ENCODE measurements around the gene PRPF40B. TPM values are rescaled to one million over a fixed set of nuclear protein-coding genes. Genes with fewer than 3 reads are reported as not detected.

PRPF40B gene
- total and polyA plus RNA-seq, 2 of the 13 experiments (the other 11 are each of a cell fraction or from before 2014, with no cell fraction given) = 5.0 to 7.8 TPM

DNA sequence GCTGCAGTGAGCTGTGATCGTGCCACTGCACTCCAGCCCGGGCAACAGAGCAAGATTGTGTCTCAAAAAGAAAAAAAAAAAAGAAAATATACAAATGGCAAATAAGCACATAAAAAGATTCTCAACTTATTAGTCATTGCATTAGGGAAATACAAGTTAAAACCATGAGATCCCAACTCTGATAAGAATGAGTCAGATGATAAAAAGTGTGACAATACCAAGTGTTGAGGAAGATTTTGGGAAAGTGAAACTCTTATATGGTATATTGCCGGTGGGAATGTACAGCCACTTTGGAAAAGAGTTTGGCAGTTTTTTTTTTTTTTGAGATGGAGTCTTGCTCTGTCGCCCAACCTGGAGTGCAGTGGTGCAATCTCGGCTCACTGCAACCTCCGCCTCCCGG is 7.6 kb upstream of the PRPF40B start:
- no peaks in the 10 kb centered on the region for H3K9me3 ChIP-seq (ENCODE audit: low read length)
- no peak overlapping the region for H3K4me2 ChIP-seq (ENCODE audit: low read depth, low read length)
- H3K27ac ChIP-seq (ENCODE audit: extremely low read length, insufficient read depth, low read length) = no peak overlapping the region
- H3K27me3 ChIP-seq (ENCODE audit: control insufficient read depth in 1 of 2, insufficient read depth in 2 of 2, low read length in 2 of 2) = no peaks in the 10 kb centered on the region
- DNase-seq (ENCODE audit: low spot score) (no peak), FAIRE-seq (no peak), ATAC-seq (no peak)
- no peak overlapping the region for H3K4me3 ChIP-seq (replicated peaks in 1 of 3; ENCODE audit: insufficient read depth in 1 of 3, low read depth in 2 of 3, low read length in 3 of 3)
- H3K4me1 ChIP-seq (ENCODE audit: insufficient read depth, low read length) = peaks cover 29% of the 10 kb centered on the region
- ChIA-PET POLR2A (no interaction called here), CTCF (ENCODE audit: low intra/inter-chr PET ratio, low total read pairs) (no interaction called here)
- no peaks in the 10 kb centered on the region for H4K20me1 ChIP-seq (ENCODE audit: insufficient read depth, low read length)
- H3K36me3 ChIP-seq (replicated peaks in 1 of 2; ENCODE audit: control insufficient read depth in 1 of 2, insufficient read depth in 2 of 2, low read length in 2 of 2) = no peaks in the 10 kb centered on the region
- in situ Hi-C loops (cut with HindIII; ENCODE audit: extremely low pct_ligation_motif_present, low pct_unique_long_range_greater_than_20kb) = no loop called here
- intact Hi-C loops (cut with micrococcal nuclease; ENCODE audit: unreplicated experiment) = no loop called here
- no peak overlapping the region for H2AFZ ChIP-seq (ENCODE audit: low read length)
- no peaks in the 10 kb centered on the region for H3K79me2 ChIP-seq (ENCODE audit: insufficient read depth, low read length)
- 87% methylated on average over 7 of the region's 7 CpGs for WGBS (ENCODE audit: low lambda C conversion rate)
- H3K9ac ChIP-seq (ENCODE audit: insufficient read depth, low read depth, low read length) = no peak overlapping the region
- BruUV-seq (replicated peaks) = no TSS peak
- TF ChIP-seq LRRFIP1 (CRISPR knock-in tag; conservative IDR thresholded peaks at IDR 0.05) (no peak), ISX (CRISPR knock-in tag; conservative IDR thresholded peaks at IDR 0.05) (no peak), ADNP (CRISPR knock-in tag; IDR thresholded peaks at IDR 0.05) (no peak), ZNF609 (CRISPR knock-in tag; IDR thresholded peaks at IDR 0.05; ENCODE audit: borderline replicate concordance) (no peak), EEA1 (CRISPR knock-in tag; IDR thresholded peaks at IDR 0.05; ENCODE audit: borderline replicate concordance) (no peak), PRPF4 (IDR thresholded peaks at IDR 0.05; ENCODE audit: low read depth, low read length, poor library complexity, severe bottlenecking) (no peak), KDM2A (CRISPR knock-in tag; IDR thresholded peaks at IDR 0.05; ENCODE audit: borderline replicate concordance, low read depth) (no peak), ZNF598 (CRISPR knock-in tag; IDR thresholded peaks at IDR 0.05; ENCODE audit: borderline replicate concordance) (no peak), CHCHD3 (CRISPR knock-in tag; IDR thresholded peaks at IDR 0.05) (no peak), ATF7-NPFF (CRISPR knock-in tag; IDR thresholded peaks at IDR 0.05; ENCODE audit: low read depth) (no peak)
- TF ChIP-seq, protein P1, sequence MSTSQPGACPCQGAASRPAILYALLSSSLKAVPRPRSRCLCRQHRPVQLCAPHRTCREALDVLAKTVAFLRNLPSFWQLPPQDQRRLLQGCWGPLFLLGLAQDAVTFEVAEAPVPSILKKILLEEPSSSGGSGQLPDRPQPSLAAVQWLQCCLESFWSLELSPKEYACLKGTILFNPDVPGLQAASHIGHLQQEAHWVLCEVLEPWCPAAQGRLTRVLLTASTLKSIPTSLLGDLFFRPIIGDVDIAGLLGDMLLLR (CRISPR knock-in tag; IDR thresholded peaks at IDR 0.05) = no peak

Measured in HepG2 (cell line).